ENCODE results near the gene ABL2.
"Not testable (repeated sequence)": the region's sequence is repeated elsewhere in the genome, so short reads cannot be mapped to it uniquely, and the experiment has no call there.

ABL2 gene

GRCh38 chr1:179247923-179248322 lies 18.4 kb upstream of the ABL2 start:
- no peak overlapping the region for H3K27ac ChIP-seq (ENCODE audit: low read depth, low read length)
- H3K36me3 ChIP-seq (ENCODE audit: control insufficient read depth in 1 of 2, insufficient read depth in 2 of 2, low read length in 2 of 2): no peaks in the 10 kb centered on the region
- no peaks in the 10 kb centered on the region for H3K9me3 ChIP-seq (ENCODE audit: control insufficient read depth in 1 of 2, low read length in 2 of 2)
- H3K4me3 ChIP-seq (ENCODE audit: low read depth in 1 of 2, low read length in 2 of 2): no peak overlapping the region
- H3K27me3 ChIP-seq (ENCODE audit: control insufficient read depth in 1 of 2, insufficient read depth in 2 of 2, low read length in 2 of 2): no peaks in the 10 kb centered on the region
- no peaks in the 10 kb centered on the region for H3K4me1 ChIP-seq (ENCODE audit: control insufficient read depth in 1 of 2, insufficient read depth in 2 of 2, low read length in 2 of 2)
- no peak overlapping the region for H3K9ac ChIP-seq (ENCODE audit: low read depth in 1 of 2, low read length in 2 of 2)

- H3K9ac ChIP-seq (ENCODE audit: low read depth in 1 of 2, low read length in 2 of 2); H3K4me1 ChIP-seq (ENCODE audit: control insufficient read depth in 1 of 2, insufficient read depth in 2 of 2, low read length in 2 of 2); H3K4me3 ChIP-seq (ENCODE audit: low read depth in 1 of 2, low read length in 2 of 2); H3K9me3 ChIP-seq (ENCODE audit: control insufficient read depth in 1 of 2, low read length in 2 of 2); H3K27me3 ChIP-seq (ENCODE audit: control insufficient read depth in 1 of 2, insufficient read depth in 2 of 2, low read length in 2 of 2); H3K36me3 ChIP-seq (ENCODE audit: control insufficient read depth in 1 of 2, insufficient read depth in 2 of 2, low read length in 2 of 2); H3K27ac ChIP-seq (ENCODE audit: low read depth, low read length): not testable (repeated sequence)
Measured at GRCh38 chr1:179245426-179245825, 15.9 kb upstream of the ABL2 start.

DNA sequence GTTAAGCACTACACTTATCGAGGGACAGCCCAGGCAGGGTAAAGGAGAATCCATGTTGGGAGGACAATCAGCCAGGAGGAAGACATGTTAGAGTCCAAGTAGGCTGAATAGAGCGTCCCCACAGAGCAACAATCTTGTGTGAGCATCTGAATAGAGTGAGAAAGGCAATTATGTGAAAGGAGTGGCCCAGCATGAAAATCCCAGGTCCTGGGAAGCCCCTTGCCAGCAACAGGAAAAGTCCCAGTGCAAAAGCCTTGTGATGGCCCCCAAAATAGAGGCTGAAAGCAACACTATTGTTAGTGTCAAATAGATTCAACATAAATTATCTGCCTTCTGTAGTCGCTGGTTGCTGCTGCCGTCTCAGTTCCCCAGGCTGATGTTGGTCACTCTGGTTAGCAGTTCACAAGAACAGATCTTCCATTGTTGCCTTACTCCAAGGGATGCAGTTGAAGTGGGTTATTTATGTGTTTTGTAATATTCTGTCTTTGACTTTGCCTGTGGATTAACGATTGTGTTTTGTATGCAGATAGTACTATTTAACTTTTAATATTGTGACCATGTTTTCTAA lies 12.1 kb upstream of the ABL2 start:
- Histone ChIP-seq H3K9ac (ENCODE audit: low read depth in 1 of 2, low read length in 2 of 2) (no peak overlapping the region), H3K27ac (ENCODE audit: low read depth, low read length) (no peak overlapping the region), H3K36me3 (ENCODE audit: control insufficient read depth in 1 of 2, insufficient read depth in 2 of 2, low read length in 2 of 2) (no peaks in the 10 kb centered on the region), H3K4me3 (ENCODE audit: low read depth in 1 of 2, low read length in 2 of 2) (no peak overlapping the region), H3K9me3 (ENCODE audit: control insufficient read depth in 1 of 2, low read length in 2 of 2) (no peaks in the 10 kb centered on the region), H3K27me3 (ENCODE audit: control insufficient read depth in 1 of 2, insufficient read depth in 2 of 2, low read length in 2 of 2) (no peaks in the 10 kb centered on the region), H3K4me1 (ENCODE audit: control insufficient read depth in 1 of 2, insufficient read depth in 2 of 2, low read length in 2 of 2) (no peaks in the 10 kb centered on the region)

GRCh38 chr1:179237222-179237621 lies 7.7 kb upstream of the ABL2 start:
- H3K36me3 ChIP-seq (ENCODE audit: control insufficient read depth in 1 of 2, insufficient read depth in 2 of 2, low read length in 2 of 2): no peaks in the 10 kb centered on the region
- no peaks in the 10 kb centered on the region for H3K27me3 ChIP-seq (ENCODE audit: control insufficient read depth in 1 of 2, insufficient read depth in 2 of 2, low read length in 2 of 2)
- no peak overlapping the region for H3K9ac ChIP-seq (ENCODE audit: low read depth in 1 of 2, low read length in 2 of 2)
- H3K27ac ChIP-seq (ENCODE audit: low read depth, low read length): no peak overlapping the region
- no peak overlapping the region for H3K4me3 ChIP-seq (ENCODE audit: low read depth in 1 of 2, low read length in 2 of 2)
- H3K4me1 ChIP-seq (ENCODE audit: control insufficient read depth in 1 of 2, insufficient read depth in 2 of 2, low read length in 2 of 2): no peaks in the 10 kb centered on the region
- no peaks in the 10 kb centered on the region for H3K9me3 ChIP-seq (ENCODE audit: control insufficient read depth in 1 of 2, low read length in 2 of 2)

- Histone ChIP-seq H3K27ac (ENCODE audit: low read depth, low read length) (no peak overlapping the region), H3K4me3 (ENCODE audit: low read depth in 1 of 2, low read length in 2 of 2) (no peak overlapping the region), H3K36me3 (ENCODE audit: control insufficient read depth in 1 of 2, insufficient read depth in 2 of 2, low read length in 2 of 2) (no peaks in the 10 kb centered on the region), H3K27me3 (ENCODE audit: control insufficient read depth in 1 of 2, insufficient read depth in 2 of 2, low read length in 2 of 2) (no peaks in the 10 kb centered on the region), H3K9me3 (ENCODE audit: control insufficient read depth in 1 of 2, low read length in 2 of 2) (no peaks in the 10 kb centered on the region), H3K9ac (ENCODE audit: low read depth in 1 of 2, low read length in 2 of 2) (no peak overlapping the region), H3K4me1 (ENCODE audit: control insufficient read depth in 1 of 2, insufficient read depth in 2 of 2, low read length in 2 of 2) (peaks cover 7 to 8% of the 10 kb centered on the region in 2 donors)
Measured at GRCh38 chr1:179234863-179235262, 5.4 kb upstream of the ABL2 start.

DNA sequence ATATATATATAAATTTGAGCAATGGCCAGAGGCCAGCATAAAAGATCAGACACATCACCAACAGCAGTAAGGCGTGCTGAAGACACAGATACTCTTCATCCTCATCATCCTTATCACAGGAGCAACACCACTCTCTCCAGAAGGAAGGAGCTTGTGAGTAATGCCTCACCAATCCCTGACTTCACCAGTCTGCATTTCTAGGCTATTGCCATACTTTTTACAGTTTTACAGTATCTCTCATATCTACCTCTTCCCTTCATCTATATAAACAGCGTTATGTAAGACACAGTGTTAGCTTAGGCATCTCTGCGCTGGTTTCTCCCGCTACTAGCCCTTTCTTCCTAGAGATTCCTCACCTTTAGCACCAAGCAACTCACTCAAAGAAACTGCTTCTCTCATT lies 2.4 kb upstream of the ABL2 start:
- H3K4me3 ChIP-seq (ENCODE audit: low read depth in 1 of 2, low read length in 2 of 2): no peak overlapping the region
- no peak overlapping the region for H3K9ac ChIP-seq (ENCODE audit: low read depth in 1 of 2, low read length in 2 of 2)
- no peaks in the 10 kb centered on the region for H3K36me3 ChIP-seq (ENCODE audit: control insufficient read depth in 1 of 2, insufficient read depth in 2 of 2, low read length in 2 of 2)
- peaks cover 15 to 16% of the 10 kb centered on the region in 2 donors for H3K4me1 ChIP-seq (ENCODE audit: control insufficient read depth in 1 of 2, insufficient read depth in 2 of 2, low read length in 2 of 2)
- no peak overlapping the region for H3K27ac ChIP-seq (ENCODE audit: low read depth, low read length)
- no peaks in the 10 kb centered on the region for H3K9me3 ChIP-seq (ENCODE audit: control insufficient read depth in 1 of 2, low read length in 2 of 2)
- no peaks in the 10 kb centered on the region for H3K27me3 ChIP-seq (ENCODE audit: control insufficient read depth in 1 of 2, insufficient read depth in 2 of 2, low read length in 2 of 2)

DNA sequence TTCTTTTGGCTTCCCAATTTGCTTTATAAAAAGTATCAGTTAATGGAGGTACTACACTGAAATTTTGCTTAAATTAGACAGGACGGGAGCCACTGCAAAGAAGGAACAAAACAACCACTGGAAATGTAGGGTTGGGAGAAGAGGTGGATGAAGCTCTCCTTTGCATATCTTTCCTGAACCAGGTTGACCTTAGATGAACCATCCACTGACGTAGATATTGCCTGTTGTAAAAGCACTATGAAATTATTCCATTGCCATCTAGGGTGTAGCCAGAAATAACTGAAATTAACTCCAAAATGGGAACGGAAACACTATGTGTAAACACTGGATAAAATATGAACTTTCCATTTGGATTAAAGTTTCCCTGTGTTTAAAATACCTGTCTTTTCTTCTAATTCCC lies 1.2 kb upstream of the ABL2 start:
- Histone ChIP-seq H3K4me3 (ENCODE audit: low read depth in 1 of 2, low read length in 2 of 2) (no peak overlapping the region), H3K27me3 (ENCODE audit: control insufficient read depth in 1 of 2, insufficient read depth in 2 of 2, low read length in 2 of 2) (no peaks in the 10 kb centered on the region), H3K36me3 (ENCODE audit: control insufficient read depth in 1 of 2, insufficient read depth in 2 of 2, low read length in 2 of 2) (no peaks in the 10 kb centered on the region), H3K9ac (ENCODE audit: low read depth in 1 of 2, low read length in 2 of 2) (no peak overlapping the region), H3K9me3 (ENCODE audit: control insufficient read depth in 1 of 2, low read length in 2 of 2) (no peaks in the 10 kb centered on the region), H3K4me1 (ENCODE audit: control insufficient read depth in 1 of 2, insufficient read depth in 2 of 2, low read length in 2 of 2) (peaks cover 21 to 22% of the 10 kb centered on the region in 2 donors), H3K27ac (ENCODE audit: low read depth, low read length) (no peak overlapping the region)

DNA sequence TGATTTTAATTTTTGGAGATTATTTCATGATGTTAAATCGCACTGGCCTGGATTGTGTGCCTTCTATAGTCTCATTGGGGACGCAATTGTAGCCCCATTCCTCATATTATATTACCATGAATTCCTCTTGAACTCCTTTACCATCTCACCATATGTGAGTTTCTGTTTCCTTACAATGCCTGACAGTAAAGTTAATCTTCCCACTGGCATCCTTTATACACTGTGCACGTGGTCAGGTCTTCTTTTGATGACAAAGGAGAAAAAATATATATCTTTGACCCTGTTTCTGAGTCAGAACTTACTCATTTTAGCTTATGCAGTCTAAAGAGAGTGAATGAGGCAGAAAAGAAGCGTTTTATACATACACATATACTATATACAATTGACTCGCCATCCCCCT lies 774 bp upstream of the ABL2 start:
- Histone ChIP-seq H3K9me3 (ENCODE audit: control insufficient read depth in 1 of 2, low read length in 2 of 2) (no peaks in the 10 kb centered on the region), H3K4me3 (ENCODE audit: low read depth in 1 of 2, low read length in 2 of 2) (peak overlapping the region; percentile 63 to 65), H3K27ac (ENCODE audit: low read depth, low read length) (no peak overlapping the region), H3K36me3 (ENCODE audit: control insufficient read depth in 1 of 2, insufficient read depth in 2 of 2, low read length in 2 of 2) (no peaks in the 10 kb centered on the region), H3K27me3 (ENCODE audit: control insufficient read depth in 1 of 2, insufficient read depth in 2 of 2, low read length in 2 of 2) (no peaks in the 10 kb centered on the region), H3K4me1 (ENCODE audit: control insufficient read depth in 1 of 2, insufficient read depth in 2 of 2, low read length in 2 of 2) (peaks cover 21 to 22% of the 10 kb centered on the region in 2 donors), H3K9ac (ENCODE audit: low read depth in 1 of 2, low read length in 2 of 2) (peak overlapping the region in 1 of 2 donors; percentile 24)

- Histone ChIP-seq H3K27me3 (ENCODE audit: control insufficient read depth in 1 of 2, insufficient read depth in 2 of 2, low read length in 2 of 2) (no peaks in the 10 kb centered on the region), H3K9me3 (ENCODE audit: control insufficient read depth in 1 of 2, low read length in 2 of 2) (no peaks in the 10 kb centered on the region), H3K36me3 (ENCODE audit: control insufficient read depth in 1 of 2, insufficient read depth in 2 of 2, low read length in 2 of 2) (no peaks in the 10 kb centered on the region), H3K9ac (ENCODE audit: low read depth in 1 of 2, low read length in 2 of 2) (peak overlapping the region; percentile 36 to 63), H3K4me3 (ENCODE audit: low read depth in 1 of 2, low read length in 2 of 2) (peak overlapping the region; percentile 65 to 93), H3K27ac (ENCODE audit: low read depth, low read length) (no peak overlapping the region), H3K4me1 (ENCODE audit: control insufficient read depth in 1 of 2, insufficient read depth in 2 of 2, low read length in 2 of 2) (peaks cover 21 to 22% of the 10 kb centered on the region in 2 donors)
Measured at GRCh38 chr1:179228783-179229213, 679 bp downstream of the ABL2 start.

GRCh38 chr1:179226738-179227137 lies 2.7 kb downstream of the ABL2 start:
- peaks cover 0 to under 1% of the 10 kb centered on the region in 2 donors for H3K36me3 ChIP-seq (ENCODE audit: control insufficient read depth in 1 of 2, insufficient read depth in 2 of 2, low read length in 2 of 2)
- H3K9ac ChIP-seq (ENCODE audit: low read depth in 1 of 2, low read length in 2 of 2): no peak overlapping the region
- no peaks in the 10 kb centered on the region for H3K9me3 ChIP-seq (ENCODE audit: control insufficient read depth in 1 of 2, low read length in 2 of 2)
- no peak overlapping the region for H3K4me3 ChIP-seq (ENCODE audit: low read depth in 1 of 2, low read length in 2 of 2)
- peaks cover 21 to 22% of the 10 kb centered on the region in 2 donors for H3K4me1 ChIP-seq (ENCODE audit: control insufficient read depth in 1 of 2, insufficient read depth in 2 of 2, low read length in 2 of 2)
- no peak overlapping the region for H3K27ac ChIP-seq (ENCODE audit: low read depth, low read length)
- no peaks in the 10 kb centered on the region for H3K27me3 ChIP-seq (ENCODE audit: control insufficient read depth in 1 of 2, insufficient read depth in 2 of 2, low read length in 2 of 2)

DNA sequence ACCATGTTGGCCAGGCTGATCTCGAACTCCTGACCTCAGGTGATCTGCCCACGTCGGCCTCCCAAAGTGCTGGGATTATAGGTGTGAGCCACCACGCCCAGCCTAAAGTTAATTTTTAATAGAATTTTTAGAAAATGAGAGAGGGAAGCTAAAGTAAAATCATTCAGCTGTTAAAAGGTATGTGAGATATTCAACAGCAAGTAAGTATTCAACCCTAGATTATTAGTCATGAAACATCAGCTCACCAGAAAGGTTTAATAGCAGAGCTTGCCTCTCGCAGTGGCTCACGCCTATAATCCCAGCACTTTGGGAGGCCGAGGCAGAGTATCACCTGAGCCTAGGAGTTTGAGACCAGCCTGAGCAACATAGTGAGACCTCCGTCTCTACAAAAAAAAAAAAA lies 5.0 kb downstream of the ABL2 start:
- H3K4me1 ChIP-seq (ENCODE audit: control insufficient read depth in 1 of 2, insufficient read depth in 2 of 2, low read length in 2 of 2): peaks cover 12 to 15% of the 10 kb centered on the region in 2 donors
- not testable (repeated sequence) for H3K9ac ChIP-seq (ENCODE audit: low read depth in 1 of 2, low read length in 2 of 2); H3K27me3 ChIP-seq (ENCODE audit: control insufficient read depth in 1 of 2, insufficient read depth in 2 of 2, low read length in 2 of 2); H3K4me3 ChIP-seq (ENCODE audit: low read depth in 1 of 2, low read length in 2 of 2); H3K27ac ChIP-seq (ENCODE audit: low read depth, low read length); H3K36me3 ChIP-seq (ENCODE audit: control insufficient read depth in 1 of 2, insufficient read depth in 2 of 2, low read length in 2 of 2); H3K9me3 ChIP-seq (ENCODE audit: control insufficient read depth in 1 of 2, low read length in 2 of 2)
